GM19023 (cell line): ENCODE data around the gene PRR36.

Experiments
- ATAC-seq: cut with Tn5 transposase; IDR thresholded peaks from one replicate; pipeline ENCODE4 v1.9.1; 2021; ENCODE audit warnings: mild to moderate bottlenecking, moderate library complexity; ENCODE audit not compliant: unreplicated experiment

Gene PRR36

DNA sequence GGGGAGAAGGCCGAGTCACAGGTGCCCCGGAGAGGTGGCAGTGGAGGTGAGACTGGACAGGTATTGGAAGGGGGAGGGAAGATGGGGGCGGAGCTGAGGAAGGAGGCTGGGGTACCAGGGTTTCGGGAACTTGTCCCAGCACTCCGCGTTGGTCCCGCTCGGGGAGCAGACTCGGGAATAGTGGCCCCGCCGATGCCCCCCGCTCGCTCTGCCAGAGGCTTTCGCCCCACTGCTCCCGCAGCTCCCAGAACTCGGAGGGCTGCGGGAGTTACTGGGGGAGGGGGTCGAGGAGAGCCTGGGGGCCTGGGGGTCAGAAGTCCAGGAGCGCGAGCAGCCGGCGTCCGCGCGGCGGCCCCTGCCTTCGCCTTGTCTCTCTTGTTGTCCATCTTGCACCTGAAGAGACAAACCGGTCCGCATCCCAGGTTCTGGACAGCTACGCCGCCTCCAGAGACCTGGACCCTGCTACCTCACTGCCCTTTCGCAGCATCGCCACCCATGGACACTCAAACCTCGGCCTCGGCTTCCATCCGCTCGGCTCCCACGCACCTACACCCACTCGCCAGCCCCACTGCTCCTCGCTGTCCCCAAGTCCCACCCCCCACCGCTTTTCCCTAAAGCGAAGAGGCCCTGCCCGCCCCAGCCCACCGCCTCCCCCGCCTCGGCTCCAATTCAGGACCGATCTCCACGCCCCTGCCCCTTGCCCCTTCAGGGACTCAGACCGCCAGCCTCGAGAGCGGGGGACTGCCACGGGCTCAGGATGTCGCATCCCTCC is 700 bp downstream of the PRR36 start:
- no peak for ATAC-seq

DNA sequence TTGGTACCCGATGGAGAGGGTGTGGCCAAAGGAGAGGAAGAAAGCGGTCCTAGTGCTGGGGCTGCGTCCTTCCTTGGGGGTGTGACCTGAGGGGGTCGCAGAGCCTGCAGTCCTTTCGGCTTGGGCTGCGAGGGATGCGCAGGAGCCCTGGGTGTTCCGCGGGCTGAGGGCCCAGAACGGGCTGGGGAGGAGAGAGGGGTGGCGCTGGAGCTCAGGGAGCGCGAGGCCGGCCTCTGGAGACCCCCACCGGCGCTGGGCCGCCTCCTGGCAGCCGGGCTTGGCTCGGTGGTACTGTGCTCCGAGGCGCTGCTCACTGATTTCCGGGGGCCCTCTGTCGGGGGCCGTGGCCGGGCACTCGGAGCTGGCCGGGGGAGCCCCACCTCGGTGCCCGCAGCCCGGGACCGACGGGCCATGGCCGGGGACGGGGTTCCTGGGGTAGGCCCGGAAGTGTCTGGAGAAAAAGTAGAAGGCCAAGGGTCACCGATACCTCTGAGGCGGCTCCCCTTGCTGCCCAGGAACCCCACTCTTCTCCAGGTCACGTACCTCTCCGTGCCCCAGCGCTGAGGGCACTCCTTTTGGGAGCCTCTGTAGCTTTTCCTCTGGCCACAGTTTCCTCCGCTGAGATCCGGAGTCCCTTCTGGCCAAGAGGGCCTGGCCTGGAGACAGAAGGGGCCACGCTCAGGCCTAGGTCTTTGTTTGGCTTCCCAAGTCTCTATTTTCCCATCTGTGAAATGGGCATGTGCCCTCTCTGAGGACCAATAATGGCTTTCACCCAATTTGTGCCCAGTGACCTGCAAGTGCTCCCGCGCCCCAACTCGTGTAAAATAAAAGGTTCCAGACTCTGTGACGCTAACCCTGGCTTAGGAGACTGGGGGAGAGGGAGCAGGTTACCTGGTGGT is 1.6 kb downstream of the PRR36 start:
- ATAC-seq, result no peak

DNA sequence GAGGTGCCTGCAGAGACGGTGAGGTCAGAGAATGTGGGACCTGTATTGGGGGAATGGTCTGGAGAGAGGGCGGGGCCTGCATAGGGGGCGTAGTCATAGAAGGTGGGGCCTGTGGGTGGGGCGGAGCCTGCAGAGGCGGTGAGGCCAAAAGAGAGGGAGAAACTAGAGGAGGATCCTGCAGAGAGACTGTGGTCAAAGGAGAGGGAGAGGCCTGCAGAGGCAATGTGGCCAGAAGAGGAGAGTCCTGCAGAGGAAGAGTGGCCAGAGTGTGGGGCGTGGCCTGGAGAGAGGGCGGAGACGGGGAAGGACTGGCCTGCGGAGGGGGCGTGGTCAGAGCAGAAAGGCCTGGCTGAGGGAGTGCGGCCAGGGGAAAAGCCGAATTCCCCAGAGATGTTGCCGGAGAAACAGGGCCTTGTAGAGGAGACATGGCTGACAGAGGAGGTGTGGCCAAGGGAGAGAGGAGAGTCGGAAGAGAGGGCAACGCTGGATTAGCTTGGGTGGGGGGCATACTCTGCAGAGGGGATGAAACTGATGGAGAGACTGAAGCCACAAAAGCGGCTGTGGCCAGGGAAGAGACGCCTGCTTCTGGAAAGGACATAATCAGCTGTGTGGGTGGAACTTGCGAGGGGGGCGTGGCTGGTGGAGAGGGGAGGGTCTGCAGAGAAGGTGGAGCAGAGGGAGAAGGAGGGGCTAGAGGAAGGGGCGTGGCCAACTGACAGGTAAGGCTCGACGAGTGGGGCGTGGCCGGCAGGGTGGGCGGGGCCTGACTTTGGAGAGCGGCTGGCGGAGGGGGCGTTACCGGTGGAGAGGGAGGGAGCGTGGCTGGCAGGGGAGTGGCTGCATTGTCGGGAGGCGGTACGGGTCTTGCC is 2.5 kb downstream of the PRR36 start:
- ATAC-seq, result no peak

DNA sequence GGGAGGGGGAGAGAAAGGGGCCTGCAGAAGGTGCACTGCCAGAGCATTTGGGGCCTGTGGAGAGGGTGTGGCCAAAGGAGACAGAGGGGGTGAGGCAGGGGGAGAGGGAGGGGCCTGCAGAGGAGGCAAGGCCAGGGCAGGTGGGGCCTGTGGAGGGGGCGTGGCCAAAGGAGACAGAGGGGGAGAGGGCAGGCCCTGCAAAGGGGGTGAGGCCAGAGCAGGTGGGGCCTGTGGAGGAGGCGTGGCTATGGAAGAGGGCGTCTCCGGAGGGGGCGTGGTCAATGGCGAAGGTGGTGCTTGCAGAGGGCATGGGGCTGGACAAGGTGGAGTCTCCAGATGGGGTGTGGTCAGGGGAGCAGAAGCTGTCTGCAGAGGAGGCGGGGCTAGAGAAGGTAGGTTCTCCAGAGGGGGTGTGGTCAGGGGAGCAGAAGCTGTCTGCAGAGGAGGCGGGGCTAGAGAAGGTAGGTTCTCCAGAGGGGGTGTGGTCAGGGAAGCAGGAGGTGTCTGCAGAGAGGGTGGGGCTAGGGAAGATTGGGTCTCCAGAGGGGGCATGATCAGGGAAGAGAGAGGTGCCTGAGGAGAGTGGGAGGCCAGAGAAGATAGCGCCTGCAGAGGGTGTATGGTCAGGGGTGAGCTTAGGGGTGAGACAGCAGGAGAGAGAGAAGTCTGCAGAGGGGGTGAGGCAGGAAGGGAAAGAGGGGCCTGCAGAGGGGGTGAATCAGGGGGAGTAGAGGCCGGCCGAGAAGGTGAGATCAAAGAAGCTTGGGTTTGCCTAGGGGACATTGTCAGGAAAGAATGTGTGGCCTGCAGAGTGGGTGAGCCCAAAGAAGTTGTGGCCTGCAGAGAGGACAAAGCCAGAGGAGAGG is 3.4 kb downstream of the PRR36 start:
- no peak for ATAC-seq

DNA sequence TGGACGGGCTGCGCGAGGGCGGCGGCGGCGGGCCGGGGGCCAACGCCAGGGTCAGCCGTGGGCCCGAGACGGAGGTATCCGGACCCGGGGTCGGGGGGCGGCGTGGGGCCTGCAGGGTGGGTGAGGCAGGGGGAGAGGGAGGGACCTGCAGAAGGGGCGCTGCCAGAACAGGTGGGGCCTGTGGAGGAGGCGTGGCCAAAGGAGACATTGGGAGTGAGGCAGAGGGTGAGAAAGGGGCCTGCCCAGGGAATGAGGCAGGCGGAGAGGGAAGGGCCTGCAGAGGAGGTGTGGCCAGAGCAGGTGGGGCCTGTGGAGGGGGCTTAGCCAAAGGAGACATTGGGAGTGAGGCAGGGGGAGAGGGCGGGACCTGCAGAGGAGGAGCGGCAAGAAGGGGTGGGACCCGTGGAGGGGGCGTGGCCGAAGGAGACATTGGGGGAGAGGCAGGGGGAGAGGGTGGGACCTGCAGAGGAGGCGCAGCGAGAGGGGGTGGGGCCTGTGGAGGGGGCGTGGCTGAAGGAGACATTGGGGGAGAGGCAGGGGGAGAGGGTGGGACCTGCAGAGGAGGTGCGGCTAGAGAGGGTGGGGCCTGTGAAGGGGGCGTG is 4.2 kb downstream of the PRR36 start:
- no peak for ATAC-seq

DNA sequence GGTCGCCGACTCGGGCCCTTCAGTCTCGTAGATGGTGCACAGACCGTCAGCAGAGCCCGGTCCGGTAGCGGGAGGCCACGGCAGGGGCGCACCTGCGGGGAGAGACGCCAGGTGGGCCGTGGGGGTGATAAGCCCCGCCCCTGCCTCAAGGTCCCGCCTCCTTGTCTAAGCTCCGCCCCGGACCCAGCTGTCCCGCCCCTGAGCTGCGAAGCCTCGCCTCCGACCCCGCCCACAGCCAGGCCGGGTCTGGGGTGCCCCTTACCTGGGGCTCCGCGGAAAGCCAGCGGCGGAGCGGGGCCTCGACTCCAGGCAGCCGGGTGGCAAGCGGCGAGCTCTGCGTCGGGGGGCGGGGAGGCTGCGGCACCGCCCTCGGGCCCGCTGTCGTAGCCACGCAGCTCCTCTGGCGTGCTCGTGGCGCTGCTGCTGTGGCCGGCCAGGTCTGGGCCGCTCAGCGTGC is 4.7 kb downstream of the PRR36 start:
- ATAC-seq, result peak; percentile 59

DNA sequence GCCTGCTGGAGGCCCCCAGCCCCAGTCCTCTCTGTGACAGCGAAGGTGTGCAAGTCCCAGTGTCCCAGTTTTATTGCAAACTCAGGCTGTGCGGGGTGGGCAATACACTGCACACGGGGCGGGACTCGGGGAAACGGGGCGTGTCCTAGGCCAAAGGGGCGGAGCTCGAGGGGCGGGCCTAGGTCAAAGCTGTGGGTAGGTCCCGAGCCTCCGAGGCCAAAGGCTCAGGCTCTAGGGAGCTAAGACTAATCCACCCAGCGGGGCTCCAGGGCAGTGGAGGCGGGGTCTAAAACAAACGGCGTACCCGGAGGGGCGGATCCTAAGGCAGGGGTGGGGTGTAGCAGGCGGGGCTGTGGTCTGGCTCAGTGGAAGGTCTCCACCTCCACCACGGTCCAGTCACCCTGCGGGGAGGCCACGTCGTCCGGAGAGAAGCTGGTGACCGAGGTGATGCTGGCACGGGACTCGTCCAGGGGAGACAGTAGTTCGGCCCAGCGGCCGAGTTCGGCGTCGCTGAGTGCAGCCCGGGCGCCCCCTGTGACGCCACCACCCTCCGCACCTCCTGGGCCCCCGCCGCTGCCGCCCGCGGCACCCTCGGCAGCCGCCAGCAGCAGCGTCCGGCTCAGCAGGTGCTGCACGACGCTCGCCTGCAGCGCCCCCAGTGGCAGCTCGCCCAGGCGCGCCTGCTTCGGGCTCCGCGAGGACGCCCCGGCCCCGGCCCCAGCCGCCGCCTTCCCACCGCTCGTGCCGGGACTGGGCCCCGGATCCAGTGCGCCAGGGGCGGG is 5.3 kb downstream of the PRR36 start:
- peak; percentile 65 for ATAC-seq

DNA sequence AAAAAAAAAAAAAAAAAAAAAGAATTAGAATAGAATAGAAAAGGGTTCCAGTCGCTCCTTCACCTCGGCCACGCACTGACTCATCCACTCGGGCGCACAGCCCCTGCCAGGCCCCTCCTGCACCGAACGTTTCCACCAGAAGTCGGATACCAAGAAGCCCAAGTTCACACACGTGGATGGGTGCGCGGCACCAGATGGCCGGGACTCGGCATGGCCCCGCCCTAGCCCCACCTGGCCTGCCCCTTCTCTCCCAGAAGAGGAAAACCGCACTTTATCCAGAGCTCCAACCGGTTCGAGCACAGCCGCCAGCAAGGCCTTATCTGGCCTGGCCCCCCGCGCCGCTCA is 5.9 kb downstream of the PRR36 start:
- ATAC-seq, result no peak

DNA sequence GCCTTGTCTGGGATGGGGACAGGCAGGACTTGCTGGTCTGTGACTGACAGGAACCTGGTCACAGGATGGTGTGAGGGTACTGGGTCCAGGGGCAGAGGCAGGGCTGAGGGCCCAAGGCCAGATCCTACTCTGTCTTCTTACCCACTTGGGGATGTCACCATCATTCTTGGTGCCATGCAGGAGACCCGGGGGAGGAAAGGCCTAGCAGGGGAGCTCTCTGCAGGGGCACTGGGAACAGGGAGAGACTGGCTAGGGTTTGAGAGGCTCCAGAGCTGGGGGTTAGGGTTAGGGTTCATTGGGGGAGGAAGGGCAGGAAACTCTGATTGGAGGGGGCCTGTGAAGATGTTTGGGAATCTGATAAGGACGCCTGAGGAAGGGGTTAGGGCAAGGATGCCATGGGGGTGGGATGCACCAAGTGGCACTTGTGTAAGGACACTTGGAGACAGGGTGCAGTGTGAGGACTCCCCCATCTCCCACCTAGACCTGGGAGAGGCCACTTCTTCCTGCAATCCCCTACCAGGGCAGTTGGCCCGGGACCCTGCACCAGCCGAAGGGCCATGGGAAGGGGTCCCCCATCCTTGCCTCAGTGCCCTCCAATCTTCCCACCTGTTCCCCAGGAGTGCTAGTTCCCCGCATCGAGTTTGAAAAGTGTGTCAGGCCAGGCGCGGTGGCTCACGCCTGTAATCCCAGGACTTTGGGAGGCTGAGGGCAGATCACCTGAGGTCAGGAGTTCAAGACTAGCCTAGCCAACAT is 6.9 kb downstream of the PRR36 start:
- ATAC-seq, result no peak

DNA sequence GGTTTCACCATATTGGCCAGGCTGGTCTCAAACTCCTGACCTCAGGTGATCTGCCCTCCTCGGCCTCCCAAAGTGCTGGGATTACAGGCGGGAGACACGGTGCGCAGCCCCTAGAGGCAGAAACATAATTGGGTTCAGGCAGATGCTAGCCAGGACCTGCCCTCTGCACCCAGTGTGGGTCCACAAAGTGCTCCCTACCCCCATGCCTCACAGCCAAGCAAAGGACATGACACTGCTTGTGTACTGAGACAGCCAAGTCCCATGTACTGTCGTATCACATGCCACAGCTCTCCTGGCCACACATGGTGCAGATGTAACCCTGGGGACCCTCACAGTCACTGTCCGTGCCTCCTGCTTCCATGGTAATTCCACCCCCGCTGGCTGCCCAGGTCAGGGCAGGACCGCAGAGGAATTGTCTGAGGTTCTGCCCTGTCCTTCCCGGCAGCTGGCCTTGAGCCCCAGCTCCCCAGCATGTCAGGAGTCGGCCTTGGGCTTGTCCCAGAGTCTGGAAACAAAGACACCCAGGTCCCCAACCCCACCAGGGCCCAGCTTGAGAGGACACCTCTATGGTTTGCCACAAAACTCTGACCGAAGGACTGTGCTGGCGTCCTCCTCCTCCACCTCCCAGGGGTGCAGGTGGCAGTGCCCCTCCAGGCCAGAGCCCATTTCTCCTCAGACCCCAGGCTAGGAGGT is 7.6 kb downstream of the PRR36 start:
- no peak for ATAC-seq

DNA sequence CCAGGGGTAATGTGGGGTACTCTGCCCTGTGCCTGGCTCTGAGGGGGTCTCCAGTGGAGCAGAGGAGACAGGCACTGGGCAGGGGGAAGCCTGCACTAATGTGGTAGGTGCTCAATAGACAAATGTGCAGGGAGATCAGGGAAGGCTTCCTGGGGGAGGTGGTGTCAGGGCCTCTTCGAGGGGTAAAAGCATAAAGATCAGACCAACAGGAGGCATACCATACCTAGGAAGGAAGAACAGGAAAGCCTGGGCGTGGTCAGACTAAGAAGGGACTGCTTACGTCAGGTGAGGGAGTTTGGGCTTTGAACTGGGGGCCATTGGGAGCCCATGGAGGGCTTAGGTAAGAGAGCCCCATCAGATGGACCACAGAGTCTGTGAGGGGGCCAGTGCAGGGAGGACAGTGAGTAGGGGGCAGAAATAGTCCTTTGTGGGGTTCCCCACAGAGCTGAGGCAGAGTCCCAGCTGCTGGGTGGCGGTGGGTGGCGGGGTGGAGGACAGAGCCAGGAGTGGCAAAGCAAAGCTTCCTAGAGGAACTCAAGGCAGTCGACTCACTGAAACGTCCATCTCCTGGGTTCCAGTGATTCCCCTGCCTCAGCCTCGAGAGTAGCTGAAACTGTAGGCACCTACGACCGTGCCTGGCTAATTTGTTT is 8.8 kb downstream of the PRR36 start:
- no peak for ATAC-seq

DNA sequence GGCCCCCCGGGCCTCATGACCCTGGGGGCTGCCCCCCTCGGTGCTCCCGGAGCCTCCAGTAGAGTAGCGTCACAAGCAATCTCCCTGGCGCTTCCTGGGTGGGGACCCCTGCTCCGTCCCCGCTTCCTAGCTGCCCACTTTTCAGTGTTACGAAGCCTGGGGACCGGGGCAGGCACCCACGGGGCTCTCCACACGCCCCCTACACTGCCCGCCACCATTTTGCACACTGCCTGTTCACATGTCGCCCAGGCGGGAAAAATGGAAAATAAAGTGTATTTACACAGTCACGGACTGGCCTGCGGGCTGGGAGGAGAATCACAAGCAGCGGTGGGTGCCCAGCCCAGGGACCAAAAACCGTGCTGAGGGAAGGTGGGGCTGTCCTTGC is 9.5 kb downstream of the PRR36 start:
- no peak for ATAC-seq

DNA sequence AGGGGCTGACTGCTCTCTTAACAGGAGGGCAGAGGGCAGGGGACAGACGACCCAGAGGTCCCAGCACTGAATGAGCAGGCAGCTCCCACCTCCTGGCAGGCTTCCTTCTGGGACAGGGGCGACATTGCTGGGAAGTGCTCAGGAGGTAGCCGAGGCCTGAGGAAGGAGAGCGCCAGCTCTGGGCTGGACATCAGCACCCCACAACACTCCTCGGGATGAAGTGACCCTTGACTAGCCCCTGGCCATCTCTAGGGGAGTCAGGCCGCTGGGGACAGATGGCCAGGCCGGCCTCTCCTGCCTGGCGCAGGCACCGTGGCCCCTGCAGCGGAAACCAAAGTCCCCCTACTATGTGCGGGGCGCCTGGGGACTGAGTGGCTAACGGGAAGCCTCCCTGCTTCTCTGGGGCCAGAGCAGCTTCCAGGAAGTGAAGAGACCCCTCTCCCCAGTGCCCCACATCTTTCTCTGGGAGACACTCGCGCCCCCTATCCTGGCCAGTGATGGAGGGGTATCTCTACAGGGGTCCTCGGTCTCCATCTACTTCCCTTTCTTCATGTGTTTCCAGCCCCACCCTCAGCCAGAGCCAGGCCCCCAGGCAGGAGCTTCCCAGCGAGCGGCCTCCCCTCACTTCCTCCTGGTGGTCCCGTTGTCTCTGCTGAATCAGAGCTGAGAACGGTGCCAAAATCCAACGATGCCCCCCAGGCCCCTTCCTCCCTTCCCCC is 10.1 kb downstream of the PRR36 start:
- ATAC-seq, result no peak

DNA sequence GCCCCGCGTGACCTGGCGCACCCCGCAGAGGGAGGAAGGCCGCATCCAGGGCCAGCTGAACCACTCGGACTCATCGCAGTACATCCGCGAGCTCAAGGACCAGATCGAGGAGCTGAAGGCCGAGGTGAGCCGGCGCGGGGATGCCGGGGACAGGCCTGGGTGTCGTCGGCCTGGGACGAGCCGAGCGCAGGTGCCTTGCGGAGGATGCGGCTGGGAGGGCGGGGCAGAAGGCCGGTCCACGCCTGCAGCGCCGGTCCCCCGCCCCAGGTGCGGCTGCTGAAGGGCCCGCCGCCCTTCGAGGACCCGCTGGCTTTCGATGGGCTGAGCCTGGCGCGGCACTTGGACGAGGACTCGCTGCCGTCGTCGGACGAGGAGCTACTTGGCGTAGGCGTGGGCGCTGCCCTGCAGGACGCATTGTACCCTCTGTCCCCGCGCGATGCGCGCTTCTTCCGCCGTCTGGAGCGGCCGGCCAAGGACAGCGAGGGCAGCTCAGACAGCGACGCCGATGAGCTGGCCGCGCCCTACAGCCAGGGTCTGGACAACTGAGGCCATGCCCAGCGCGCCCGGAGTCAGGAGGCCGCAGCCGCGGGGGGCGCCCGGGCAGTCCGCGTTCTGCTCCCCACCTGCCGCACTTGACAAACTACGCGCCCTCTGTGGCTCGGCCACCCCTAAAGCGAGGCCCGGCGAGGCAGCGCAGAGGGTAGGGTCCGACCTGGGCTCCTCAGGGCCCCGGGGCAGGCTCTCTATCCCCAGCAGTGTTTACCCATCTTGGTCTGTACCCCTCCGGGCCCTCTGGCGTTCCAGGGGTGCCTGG is 10.8 kb downstream of the PRR36 start:
- no peak for ATAC-seq

DNA sequence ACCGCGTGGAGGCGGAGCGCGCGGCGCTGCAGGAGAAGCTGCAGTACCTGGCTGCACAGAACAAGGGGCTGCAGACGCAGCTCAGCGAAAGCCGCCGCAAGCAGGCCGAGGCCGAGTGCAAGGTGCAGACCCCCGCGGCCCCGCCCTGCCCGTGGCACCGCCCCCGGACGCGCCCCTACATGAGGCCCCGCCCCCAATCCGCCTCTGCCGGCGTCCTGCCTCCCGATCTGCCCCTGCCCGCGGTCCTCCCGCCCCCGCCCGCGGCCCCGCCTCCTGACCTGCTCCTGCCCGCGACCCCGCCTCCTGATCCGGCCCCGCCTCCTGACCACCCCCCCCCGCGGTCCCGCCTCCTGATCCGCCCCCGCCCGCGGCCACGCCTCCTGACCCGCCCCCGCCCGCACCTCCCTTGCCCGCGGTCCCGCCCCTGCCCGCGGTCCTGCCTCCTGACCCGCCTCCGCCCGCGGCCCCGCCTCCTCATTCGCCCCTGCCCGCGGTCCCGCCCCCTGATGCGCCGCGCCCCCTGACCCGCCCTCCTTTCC is 11.7 kb downstream of the PRR36 start:
- no peak for ATAC-seq
